Fibroblast of skin of abdomen (primary cell): Measurements from ENCODE around the gene PDIA2.

Experiments used
- DNase-seq: peaks from one replicate; pipeline ENCODE4 v3.0.0-alpha.2; 2013

Gene PDIA2

GRCh38 chr16:301950-302349 is 19.0 kb downstream of the PDIA2 start:
- DNase-seq = no peak

DNA sequence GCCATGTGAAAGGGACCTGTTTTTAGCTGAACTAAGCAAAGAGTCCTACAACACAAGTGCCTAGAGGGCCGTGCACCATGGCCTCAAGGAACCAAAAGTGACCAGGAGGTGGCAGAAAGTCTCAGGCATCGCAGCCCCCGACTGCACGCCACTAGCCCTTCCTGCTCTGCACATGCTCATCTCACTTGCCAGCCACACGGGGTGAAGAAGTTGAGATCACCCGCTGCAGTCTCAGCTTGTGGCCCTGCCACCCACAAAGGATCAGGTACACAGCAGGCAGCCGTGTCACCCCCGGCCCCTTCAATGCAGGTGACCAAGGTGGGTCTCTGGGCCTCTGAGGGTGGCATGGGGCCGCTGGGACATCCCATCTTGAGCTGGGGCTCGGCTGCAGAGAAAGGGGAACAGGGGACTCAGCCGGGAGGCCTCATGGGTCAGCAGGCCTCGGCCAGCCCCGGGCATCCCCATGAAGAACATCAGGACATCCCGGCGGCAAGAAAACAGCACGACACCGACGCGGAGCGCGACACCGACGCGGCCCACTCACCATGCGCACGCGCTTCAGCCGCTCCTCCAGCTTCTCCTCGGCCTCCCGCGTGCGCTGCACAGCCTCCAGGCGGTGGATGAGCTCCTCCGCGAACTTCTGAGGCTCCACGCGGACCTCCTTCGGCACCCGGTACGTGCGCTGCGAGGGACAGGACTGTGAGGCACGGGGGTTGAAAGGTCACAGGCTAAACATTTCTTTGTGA is 21.0 kb downstream of the PDIA2 start:
- no peak for DNase-seq

GRCh38 chr16:305916-306626 is 23.1 kb downstream of the PDIA2 start:
- DNase-seq = no peak

- no peak for DNase-seq
Observed at GRCh38 chr16:306911-307370, 24.0 kb downstream of the PDIA2 start.

DNA sequence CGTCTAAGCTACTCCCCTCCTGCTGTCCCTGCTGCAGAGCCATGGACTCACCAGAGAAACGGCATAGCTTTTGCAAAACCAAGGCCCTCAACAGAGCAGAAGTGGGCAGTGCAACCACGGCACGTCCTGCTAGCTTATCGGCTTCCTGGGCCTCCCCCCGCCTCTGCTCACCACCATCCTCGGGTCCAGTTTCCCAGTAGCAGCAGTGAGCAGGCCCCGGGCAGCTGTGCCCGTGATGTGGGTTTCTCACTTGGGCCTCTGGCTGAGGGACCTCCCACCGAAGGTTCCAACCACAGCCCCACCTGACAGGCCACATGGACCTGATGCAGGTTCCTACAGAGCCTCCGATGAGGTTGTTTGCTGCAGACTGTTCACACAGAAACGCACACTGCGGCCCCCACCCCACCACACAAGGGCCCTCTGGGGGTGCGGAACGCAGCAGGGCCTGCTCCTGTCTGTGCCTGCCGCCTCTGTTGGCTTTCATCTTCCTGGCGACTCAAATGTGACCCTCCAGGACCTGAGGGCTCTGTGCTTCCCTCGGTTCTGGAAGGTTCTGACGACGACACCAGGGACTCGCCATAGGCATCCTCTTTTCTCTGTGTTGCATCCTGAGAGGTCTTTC is 24.8 kb downstream of the PDIA2 start:
- no peak for DNase-seq

GRCh38 chr16:309476-309875 is 26.5 kb downstream of the PDIA2 start:
- DNase-seq = no peak

- DNase-seq = no peak
Observed at GRCh38 chr16:311725-312124, 28.8 kb downstream of the PDIA2 start.

GRCh38 chr16:314351-314750 is 31.4 kb downstream of the PDIA2 start:
- no peak for DNase-seq

- no peak for DNase-seq
Observed at GRCh38 chr16:314795-315299, 31.9 kb downstream of the PDIA2 start.

DNA sequence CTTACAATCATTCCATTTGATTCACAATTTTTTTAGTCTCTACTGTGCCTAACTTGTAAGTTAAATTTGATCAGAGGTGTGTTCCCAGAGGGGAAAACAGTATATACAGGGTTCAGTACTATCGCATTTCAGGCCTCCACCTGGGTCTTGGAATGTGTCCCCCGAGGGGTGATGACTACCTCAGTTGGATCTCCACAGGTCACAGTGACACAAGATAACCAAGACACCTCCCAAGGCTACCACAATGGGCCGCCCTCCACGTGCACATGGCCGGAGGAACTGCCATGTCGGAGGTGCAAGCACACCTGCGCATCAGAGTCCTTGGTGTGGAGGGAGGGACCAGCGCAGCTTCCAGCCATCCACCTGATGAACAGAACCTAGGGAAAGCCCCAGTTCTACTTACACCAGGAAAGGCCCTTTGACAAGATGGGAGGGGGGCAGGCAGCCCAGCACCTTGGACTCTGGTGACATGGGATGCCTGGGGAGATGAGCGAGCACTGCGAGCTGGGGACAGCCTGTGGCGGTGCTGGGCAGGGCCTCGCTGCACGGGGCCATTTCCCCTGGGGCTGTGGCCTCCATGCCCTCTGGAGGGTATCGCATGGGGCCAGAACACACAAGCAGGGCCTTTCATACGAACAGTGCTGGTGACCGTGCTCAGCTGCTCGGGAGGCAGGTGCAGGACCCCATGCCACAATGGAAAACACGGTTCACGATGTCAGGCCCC is 33.9 kb downstream of the PDIA2 start:
- no peak for DNase-seq

DNA sequence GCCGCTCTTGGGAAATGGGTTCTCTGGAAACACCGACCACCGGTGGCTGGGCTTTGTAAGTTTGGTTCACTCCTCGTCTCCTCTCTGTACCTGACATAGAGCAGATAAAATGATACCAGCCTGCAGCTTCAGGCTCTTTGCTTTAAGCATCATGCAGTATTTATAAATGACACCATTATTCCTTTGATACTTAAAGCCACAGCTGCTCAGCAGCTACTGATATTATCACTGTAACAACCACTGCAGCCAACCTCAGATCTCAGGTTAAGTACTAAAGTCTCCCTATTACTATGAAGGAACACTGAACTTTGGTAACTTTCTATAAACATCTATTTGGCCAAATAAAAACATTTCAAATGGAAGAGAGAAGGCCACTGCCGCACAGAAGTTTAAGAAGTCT is 34.6 kb downstream of the PDIA2 start:
- DNase-seq = no peak

DNA sequence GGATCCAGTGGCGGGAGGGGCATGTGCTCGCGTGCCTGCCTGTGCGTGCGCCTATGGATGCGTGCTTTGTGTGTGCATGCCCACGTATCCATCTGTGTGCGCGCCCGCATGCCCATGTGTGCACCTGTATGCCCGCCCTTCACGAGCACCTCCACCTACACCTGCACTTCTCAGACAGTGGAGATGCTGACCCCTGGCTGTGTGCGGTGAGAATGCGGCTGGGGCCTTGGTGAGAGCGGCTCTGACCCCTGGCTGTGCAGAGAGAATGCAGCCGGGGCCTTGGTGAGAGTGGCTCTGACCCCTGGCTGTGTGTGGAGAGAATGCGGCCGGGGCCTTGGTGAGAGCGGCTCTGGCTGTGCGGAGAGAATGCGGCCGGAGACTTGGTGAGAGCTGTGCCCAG is 35.7 kb downstream of the PDIA2 start:
- DNase-seq = no peak

GRCh38 chr16:320206-320605 is 37.2 kb downstream of the PDIA2 start:
- no peak for DNase-seq

DNA sequence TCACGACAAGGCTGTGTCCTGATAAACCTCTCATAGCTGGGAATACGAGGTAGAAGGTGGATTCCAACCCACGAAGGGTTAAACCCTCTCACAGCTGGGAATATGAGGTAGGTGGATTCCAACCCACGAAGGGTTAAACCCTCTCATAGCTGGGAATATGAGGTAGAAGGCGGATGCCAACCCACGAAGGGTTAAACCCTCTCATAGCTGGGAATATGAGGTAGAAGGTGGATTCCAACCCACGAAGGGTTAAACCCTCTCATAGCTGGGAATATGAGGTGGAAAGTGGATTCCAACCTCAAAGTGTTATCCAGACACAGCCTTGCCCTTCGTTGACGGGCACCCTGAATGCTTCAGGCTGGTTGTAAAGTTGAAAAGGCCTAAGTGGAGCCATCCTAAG is 38.6 kb downstream of the PDIA2 start:
- no peak for DNase-seq

DNA sequence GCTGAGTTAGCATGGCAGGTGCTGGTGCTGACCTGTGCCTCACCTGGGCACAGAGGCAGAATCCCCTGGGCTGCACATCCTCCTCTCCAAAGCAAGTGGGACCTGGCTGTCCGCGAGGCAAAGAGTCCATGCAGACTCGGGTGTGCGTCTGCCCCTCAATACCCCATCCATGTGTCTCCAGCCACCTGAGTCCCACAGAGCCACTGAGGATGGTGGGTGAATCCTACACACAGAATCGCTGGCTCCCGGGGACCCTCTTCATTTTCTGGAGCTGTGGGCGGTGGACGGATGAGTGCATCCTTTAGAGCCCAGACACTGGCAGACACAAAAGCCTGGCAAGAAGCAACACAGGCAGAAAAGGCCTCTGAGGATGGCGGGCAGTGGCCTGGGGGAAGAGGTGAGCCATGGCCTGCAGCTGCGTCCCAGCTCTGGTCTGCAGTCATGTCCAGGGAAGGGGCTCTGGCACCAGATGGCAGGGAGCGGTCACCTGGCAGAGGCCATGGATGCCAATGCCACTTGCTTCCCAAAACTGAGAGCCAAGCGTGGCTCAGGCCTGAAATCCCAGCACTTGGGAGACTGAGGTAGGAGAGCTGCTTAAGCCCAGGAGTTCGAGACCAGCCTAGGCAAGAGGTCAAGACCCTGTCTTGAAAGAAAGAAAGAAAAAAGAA is 39.6 kb downstream of the PDIA2 start:
- DNase-seq = no peak

- DNase-seq = no peak
Observed at GRCh38 chr16:324201-324450, 41.2 kb downstream of the PDIA2 start.

DNA sequence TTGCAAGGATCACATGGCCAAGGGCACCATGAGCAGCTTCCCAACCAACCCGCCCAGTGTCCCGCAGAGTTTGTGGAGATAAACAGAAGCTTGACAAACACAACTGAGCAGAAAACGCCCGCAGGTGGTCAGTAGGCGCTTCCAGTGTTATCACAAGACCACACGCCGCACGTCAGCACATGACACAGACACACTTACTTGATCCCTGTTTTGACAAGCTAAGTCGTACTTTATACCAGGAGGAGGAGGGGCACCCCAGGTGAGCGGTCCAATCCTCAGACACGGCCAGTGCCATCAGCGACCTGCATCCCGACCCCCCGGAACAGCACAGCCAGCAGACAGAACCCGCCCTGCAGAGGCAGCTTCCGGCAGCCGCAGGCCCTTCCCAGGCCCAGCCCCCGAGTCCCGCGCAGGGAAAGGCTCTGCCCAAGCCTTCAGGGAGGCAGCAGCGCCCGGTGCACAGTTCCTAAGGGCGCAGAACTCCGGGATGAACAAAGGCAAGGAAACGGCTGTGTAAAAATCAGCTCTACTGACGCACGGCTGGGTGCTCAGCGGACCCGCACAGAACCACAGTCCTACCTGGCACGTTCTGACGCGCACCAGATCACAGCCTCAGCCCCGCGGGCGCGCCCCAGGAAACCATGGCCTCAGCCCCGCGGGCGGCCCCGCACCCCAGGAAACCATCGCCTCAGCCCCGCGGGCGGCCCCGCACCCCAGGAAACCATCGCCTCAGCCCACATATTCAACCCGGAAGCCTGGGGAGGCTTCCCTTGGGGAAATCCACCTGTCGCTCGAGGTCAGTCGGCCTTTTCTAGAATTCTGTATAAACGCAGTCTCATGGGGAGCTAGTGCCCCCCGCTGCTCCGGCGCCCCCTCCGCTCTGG is 41.7 kb downstream of the PDIA2 start:
- no peak for DNase-seq

- no peak for DNase-seq
Observed at GRCh38 chr16:325375-326145, 42.6 kb downstream of the PDIA2 start.

GRCh38 chr16:330741-331140 is 47.8 kb downstream of the PDIA2 start:
- no peak for DNase-seq

DNA sequence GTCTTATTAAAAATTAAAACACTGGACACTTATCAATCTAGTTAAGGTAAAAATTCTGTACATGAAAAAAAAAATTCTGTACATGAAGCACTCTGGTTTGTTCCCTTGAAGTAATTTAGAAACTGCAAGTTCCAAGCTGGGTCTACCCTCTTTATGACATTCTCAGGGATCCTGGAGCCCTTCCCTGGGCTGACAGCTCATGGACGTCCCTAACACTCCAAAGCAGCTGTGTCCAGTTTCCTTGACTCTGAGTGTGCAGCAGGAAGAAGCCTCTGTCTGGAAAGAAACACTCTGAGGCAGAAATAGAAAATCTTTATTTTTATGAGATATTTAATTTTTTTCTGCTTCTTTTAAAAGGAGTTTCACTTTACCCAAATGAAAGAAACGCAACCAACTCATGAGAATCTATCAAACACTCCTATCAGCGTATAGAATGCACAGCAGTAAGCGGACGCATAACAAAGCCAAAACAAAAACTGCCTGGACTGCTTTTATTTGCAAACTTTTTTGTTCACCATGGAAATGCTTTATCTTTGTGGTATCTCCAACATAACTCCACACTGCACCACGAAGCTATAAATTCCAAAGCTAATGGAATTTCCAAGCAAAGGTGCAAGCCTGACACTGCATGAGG is 48.3 kb downstream of the PDIA2 start:
- DNase-seq = peak; percentile 13
